ENCODE results near the gene IER5L. TPM values are rescaled to one million over a fixed set of nuclear protein-coding genes. Genes with fewer than 3 reads are reported as not detected.
"Not testable (repeated sequence)": the region's sequence is repeated elsewhere in the genome, so short reads cannot be mapped to it uniquely, and the experiment has no call there.

IER5L gene
- total RNA-seq, 1 donor from 2014 or later: 19.5 TPM

DNA sequence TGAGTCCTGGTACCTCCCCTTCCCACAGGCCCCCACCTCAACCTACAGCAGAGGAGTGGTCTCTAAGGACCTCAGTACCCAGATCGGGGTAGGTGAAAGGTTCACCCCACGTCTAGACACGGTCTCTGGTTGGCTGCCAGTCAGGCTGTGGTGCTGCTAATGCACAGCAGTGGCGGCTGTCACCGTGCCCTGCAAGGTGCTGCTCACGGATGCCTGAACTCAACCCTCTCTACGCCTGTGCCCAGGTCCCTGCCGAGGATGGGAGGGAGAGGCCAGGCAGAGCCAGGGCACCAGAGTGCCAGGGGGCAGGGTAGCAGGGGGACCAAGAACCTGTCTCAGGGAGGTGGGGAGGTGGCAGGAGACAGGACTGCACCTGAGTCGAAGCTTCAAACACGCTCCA lies 14.3 kb downstream of the IER5L start:
- no peaks in the 10 kb centered on the region for H3K36me3 ChIP-seq (ENCODE audit: control insufficient read depth, insufficient read depth, low read length)
- H3K27me3 ChIP-seq (ENCODE audit: control insufficient read depth, insufficient read depth, low read length): no peaks in the 10 kb centered on the region
- no peak for FAIRE-seq
- no peak for DNase-seq (ENCODE audit: low read depth)
- no peak overlapping the region for H3K4me3 ChIP-seq (ENCODE audit: low read depth, low read length)
- TF ChIP-seq, protein P1, sequence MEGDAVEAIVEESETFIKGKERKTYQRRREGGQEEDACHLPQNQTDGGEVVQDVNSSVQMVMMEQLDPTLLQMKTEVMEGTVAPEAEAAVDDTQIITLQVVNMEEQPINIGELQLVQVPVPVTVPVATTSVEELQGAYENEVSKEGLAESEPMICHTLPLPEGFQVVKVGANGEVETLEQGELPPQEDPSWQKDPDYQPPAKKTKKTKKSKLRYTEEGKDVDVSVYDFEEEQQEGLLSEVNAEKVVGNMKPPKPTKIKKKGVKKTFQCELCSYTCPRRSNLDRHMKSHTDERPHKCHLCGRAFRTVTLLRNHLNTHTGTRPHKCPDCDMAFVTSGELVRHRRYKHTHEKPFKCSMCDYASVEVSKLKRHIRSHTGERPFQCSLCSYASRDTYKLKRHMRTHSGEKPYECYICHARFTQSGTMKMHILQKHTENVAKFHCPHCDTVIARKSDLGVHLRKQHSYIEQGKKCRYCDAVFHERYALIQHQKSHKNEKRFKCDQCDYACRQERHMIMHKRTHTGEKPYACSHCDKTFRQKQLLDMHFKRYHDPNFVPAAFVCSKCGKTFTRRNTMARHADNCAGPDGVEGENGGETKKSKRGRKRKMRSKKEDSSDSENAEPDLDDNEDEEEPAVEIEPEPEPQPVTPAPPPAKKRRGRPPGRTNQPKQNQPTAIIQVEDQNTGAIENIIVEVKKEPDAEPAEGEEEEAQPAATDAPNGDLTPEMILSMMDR (IDR thresholded peaks at IDR 0.05; ENCODE audit: insufficient read depth, low read length, severe bottlenecking): no peak

DNA sequence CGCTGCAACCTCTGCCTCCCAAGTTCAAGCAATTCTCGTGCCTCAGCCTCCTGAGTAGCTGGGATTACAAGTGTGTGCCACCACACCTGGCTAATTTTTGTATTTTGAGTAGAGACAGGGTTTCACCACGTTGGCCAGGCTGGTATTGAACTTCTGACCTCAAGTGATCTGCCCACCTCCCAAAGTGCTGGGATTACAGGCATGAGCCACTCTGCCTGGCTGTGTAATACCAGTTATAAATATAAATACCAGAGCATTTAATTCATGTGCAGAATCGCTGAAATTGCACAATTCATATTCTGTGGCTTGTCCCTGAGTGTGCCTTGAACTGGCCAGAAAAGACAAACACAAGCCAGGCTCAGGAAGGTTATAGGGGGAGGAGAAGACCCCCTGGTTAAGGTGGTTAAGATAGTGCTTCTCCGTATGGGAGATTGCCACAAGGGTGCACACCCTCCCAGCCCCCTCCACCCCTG lies 14.8 kb downstream of the IER5L start:
- H3K36me3 ChIP-seq (ENCODE audit: control insufficient read depth, insufficient read depth, low read length); DNase-seq (ENCODE audit: low read depth); H3K27me3 ChIP-seq (ENCODE audit: control insufficient read depth, insufficient read depth, low read length); H3K4me3 ChIP-seq (ENCODE audit: low read depth, low read length); FAIRE-seq: not testable (repeated sequence)

DNA sequence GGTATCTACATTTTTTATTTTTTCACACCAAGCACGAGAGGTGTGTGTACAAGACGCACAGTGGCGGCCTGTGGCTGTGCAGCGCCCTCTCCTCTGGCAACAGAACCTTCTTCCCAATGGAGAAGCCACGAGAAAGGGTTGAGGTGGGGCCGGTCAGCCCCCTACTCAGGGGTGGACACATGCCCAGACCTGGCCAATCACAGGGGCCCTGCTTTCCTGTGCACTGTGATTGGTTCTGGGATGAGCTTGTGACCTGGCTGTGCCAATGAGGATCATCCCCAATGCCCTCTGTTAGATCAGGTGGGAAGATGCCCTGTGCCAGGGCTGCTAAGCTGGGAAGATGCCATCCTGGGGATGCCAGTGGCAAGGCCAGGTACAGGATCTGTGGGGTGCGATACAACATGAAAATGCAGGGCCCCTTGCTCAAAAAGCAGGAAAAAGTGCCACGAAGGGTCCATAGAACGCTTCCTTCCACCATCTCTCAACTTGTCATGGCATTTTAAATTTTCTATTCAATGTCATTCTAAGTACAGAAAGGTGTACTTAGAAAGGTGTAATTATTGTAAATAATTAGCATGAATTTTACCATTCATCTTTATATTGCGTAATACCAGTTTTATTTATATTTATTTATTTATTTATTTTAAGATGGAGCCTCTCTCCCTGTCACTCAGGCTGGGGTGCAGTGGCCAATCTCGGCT lies 15.4 kb downstream of the IER5L start:
- FAIRE-seq (no peak), DNase-seq (ENCODE audit: low read depth) (no peak)
- Histone ChIP-seq H3K27me3 (ENCODE audit: control insufficient read depth, insufficient read depth, low read length) (no peaks in the 10 kb centered on the region), H3K36me3 (ENCODE audit: control insufficient read depth, insufficient read depth, low read length) (no peaks in the 10 kb centered on the region), H3K4me3 (ENCODE audit: low read depth, low read length) (no peak overlapping the region)
- TF ChIP-seq, protein P1 (IDR thresholded peaks at IDR 0.05; ENCODE audit: insufficient read depth, low read length, severe bottlenecking): no peak

GRCh38 chr9:129161534-129161837 lies 16.6 kb downstream of the IER5L start:
- no peak overlapping the region for H3K4me3 ChIP-seq (ENCODE audit: low read depth, low read length)
- no peak for FAIRE-seq
- no peak for DNase-seq (ENCODE audit: low read depth)
- TF ChIP-seq, protein P1 (IDR thresholded peaks at IDR 0.05; ENCODE audit: insufficient read depth, low read length, severe bottlenecking): no peak
- H3K36me3 ChIP-seq (ENCODE audit: control insufficient read depth, insufficient read depth, low read length): no peaks in the 10 kb centered on the region
- no peaks in the 10 kb centered on the region for H3K27me3 ChIP-seq (ENCODE audit: control insufficient read depth, insufficient read depth, low read length)

DNA sequence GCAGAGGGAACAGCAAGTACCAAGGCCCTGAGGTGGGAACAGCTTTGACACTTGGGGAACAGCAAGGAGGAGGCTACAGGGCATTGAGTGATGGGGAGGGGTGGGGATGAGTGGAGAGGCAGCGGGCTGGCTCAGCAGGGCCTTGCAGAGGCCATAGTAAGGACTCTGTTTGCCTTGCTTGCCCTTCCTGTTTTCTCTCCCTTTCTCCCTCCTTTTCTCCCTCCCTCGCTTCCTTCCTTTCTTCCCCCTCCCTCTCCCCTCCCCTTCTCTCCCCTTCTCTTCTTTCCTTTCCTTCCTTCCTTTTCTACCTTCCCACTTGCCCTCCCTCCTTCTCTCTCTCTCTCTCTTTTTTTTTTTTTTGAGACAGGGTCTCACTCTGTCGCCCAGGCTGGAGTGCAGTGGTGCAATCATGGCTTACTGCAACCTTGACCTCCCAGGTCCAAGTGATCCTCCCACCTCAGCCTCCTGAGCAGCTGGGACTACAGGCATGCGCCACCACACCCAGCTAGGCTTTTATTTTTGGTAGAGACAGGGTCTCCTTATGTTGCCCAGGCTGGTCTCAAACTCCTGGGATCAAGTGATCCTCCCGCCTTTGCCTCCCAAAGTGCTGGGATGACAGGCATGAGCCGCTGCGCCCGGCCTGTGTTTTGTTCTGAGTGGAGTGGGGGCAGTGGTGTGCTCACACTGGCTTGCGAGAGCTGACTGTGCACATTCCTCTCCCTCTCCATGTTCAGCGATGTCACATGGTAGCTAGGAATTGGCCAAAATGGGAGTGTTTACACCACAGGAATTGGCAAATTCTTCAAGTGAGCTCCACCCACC lies 17.1 kb downstream of the IER5L start:
- TF ChIP-seq, protein P1 (IDR thresholded peaks at IDR 0.05; ENCODE audit: insufficient read depth, low read length, severe bottlenecking): no peak
- Histone ChIP-seq H3K27me3 (ENCODE audit: control insufficient read depth, insufficient read depth, low read length) (no peaks in the 10 kb centered on the region), H3K4me3 (ENCODE audit: low read depth, low read length) (no peak overlapping the region), H3K36me3 (ENCODE audit: control insufficient read depth, insufficient read depth, low read length) (no peaks in the 10 kb centered on the region)
- DNase-seq (ENCODE audit: low read depth): no peak
- no peak for FAIRE-seq

DNA sequence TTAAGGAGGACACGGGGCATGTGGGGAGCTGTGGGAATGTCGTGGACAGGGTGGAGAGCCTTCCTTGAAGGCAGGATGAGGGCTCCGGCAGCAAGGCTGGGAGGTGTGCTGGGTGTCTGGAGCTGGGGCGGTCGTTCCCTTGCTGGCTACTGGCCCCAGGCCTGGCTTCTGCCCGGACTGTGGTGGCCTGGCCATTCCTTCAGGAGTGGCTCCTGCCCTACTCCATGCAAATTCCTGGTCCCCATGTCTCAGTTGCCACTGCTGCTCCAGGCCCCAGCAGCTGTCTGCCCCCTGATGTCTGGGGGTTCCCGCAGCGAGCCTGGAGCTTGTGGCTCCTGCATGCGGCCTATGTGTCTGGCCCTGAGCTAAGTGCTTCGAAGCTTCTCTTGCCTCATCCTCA lies 21.9 kb downstream of the IER5L start:
- no peak for FAIRE-seq
- peaks cover 2% of the 10 kb centered on the region for H3K36me3 ChIP-seq (ENCODE audit: control insufficient read depth, insufficient read depth, low read length)
- TF ChIP-seq, protein P1 (IDR thresholded peaks at IDR 0.05; ENCODE audit: insufficient read depth, low read length, severe bottlenecking): no peak
- H3K4me3 ChIP-seq (ENCODE audit: low read depth, low read length): no peak overlapping the region
- no peaks in the 10 kb centered on the region for H3K27me3 ChIP-seq (ENCODE audit: control insufficient read depth, insufficient read depth, low read length)
- no peak for DNase-seq (ENCODE audit: low read depth)

Data from bronchial epithelial cell (primary cell).